Transverse colon (tissue), 4 donors: ENCODE results near the gene RHO. TPM values are rescaled to one million over a fixed set of nuclear protein-coding genes. Genes with fewer than 3 reads are reported as not detected.
A peak's percentile ranks its signal among the peaks of the same experiment; 100 is the strongest.

Experiments used
- DNase-seq: peaks from one replicate; pipeline ENCODE4 v3.0.0-alpha.2; 2019
- H3K27ac ChIP-seq, 4 donors: fragments of 200-600 bp; sonication (generic); 2 replicates each; pipeline ENCODE4 v1.5.1; 2016 to 2018; ENCODE audit warnings: inconsistent platforms in 4 of 4
- H3K27me3 ChIP-seq: fragments of 200-600 bp; sonication (generic); 2 replicates; pipeline ENCODE4 v1.5.1; 2017; ENCODE audit warnings: inconsistent platforms
- H3K36me3 ChIP-seq, 4 donors: fragments of 200-600 bp; sonication (generic); 2 replicates each; pipeline ENCODE4 v1.5.1; 2017 to 2019; ENCODE audit warnings: inconsistent platforms in 4 of 4
- H3K4me1 ChIP-seq, 4 donors: fragments of 200-600 bp; sonication (generic); 2 replicates each; pipeline ENCODE4 v1.5.1; 2017 to 2020; ENCODE audit warnings: inconsistent platforms in 4 of 4
- H3K4me3 ChIP-seq, 4 donors: fragments of 200-600 bp; sonication (generic); 1 replicate in 1 of 4; 2 replicates in 3 of 4; pipeline versions ENCODE4 v1.5.1 to v1.6.1; 2017 to 2019; ENCODE audit warnings: inconsistent platforms in 4 of 4
- H3K9me3 ChIP-seq, 2 donors: fragments of 200-600 bp; sonication (generic); 2 replicates each; pipeline ENCODE4 v1.5.1; 2017 to 2019; ENCODE audit warnings: inconsistent platforms in 2 of 2
- EP300 ChIP-seq: sonication (generic); formaldehyde crosslinking; IDR thresholded peaks from one replicate; pipeline ENCODE4 v1.6.1; 2017; ENCODE audit warnings: antibody characterized with exemption, low read depth
- POLR2A ChIP-seq: fragments of 450-650 bp; IDR thresholded peaks from one replicate; pipeline ENCODE4 v1.6.1; 2016; ENCODE audit warnings: antibody characterized with exemption, mild to moderate bottlenecking, moderate library complexity
- POLR2AphosphoS5 ChIP-seq, 3 donors: sonication (generic); formaldehyde crosslinking; IDR thresholded peaks; one replicate each; pipeline ENCODE4 v1.6.1; 2016; ENCODE audit warnings: antibody characterized with exemption in 3 of 3
- WGBS, 2 donors: methylation state at CpG; one replicate each; pipeline ENCODE4 v1.1.5; 2018; ENCODE audit warnings: low coverage in 1 of 2; 5-methylcytosine and 5-hydroxymethylcytosine counted together
- in situ Hi-C, 4 donors: fragments of 200-750 bp; cut with MboI; loops; one replicate each; pipeline versions ENCODE4 v1.15.0 to v1.15.1; 2017; ENCODE audit warnings: low sequenced_read_pairs in 3 of 4, low pct_ligation_motif_present in 1 of 4, low pct_unique_long_range_greater_than_20kb in 1 of 4
- intact Hi-C: fragments of 100-400 bp; cut with DNase I; formaldehyde crosslinking; loops from one replicate; pipeline ENCODE4 v1.15.1; 2023; ENCODE audit warnings: low total_unique reads
- total RNA-seq, 4 donors: library from RNA; depleted of rRNA; stranded (reverse); fragments of >200 nt; gene quantifications; one replicate each; pipeline ENCODE4 v1.1.0, GENCODE V29; 2016
- TF ChIP-seq, protein P1 (sequence below), 5 experiments: fragments of 200-600 bp in 3 of 5; fragments of 450-650 bp in 2 of 5; sonication (generic) in 3 of 5; IDR thresholded peaks; 1 replicate in 2 of 5; 2 replicates in 3 of 5; pipeline ENCODE4 v1.5.1; 2016 to 2017; ENCODE audit warnings: antibody characterized with exemption in 5 of 5, inconsistent platforms in 3 of 5, mild to moderate bottlenecking in 2 of 5, moderate library complexity in 1 of 5

RHO gene
- total RNA-seq, 4 donors from 2014 or later: not detected

GRCh38 chr3:129556890-129557547 lies 28.6 kb downstream of the RHO start:
- Histone ChIP-seq H3K4me3 (no peak overlapping the region), H3K9me3 (no peaks in the 10 kb centered on the region), H3K4me1 (peaks cover 10 to 53% (median 24%) of the 10 kb centered on the region in 4 donors), H3K27ac (no peak overlapping the region), H3K27me3 (no peaks in the 10 kb centered on the region), H3K36me3 (no peaks in the 10 kb centered on the region)
- in situ Hi-C loops (no loop called here), intact Hi-C loops (no loop called here)
- WGBS, 2 donors: 90% methylated on average over 31 of the region's 31 CpGs; no CpG with 5 or more reads in 1 of the 2 donors
- DNase-seq: no peak
- TF ChIP-seq, protein P1, sequence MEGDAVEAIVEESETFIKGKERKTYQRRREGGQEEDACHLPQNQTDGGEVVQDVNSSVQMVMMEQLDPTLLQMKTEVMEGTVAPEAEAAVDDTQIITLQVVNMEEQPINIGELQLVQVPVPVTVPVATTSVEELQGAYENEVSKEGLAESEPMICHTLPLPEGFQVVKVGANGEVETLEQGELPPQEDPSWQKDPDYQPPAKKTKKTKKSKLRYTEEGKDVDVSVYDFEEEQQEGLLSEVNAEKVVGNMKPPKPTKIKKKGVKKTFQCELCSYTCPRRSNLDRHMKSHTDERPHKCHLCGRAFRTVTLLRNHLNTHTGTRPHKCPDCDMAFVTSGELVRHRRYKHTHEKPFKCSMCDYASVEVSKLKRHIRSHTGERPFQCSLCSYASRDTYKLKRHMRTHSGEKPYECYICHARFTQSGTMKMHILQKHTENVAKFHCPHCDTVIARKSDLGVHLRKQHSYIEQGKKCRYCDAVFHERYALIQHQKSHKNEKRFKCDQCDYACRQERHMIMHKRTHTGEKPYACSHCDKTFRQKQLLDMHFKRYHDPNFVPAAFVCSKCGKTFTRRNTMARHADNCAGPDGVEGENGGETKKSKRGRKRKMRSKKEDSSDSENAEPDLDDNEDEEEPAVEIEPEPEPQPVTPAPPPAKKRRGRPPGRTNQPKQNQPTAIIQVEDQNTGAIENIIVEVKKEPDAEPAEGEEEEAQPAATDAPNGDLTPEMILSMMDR (IDR thresholded peaks at IDR 0.05): no peak
- TF ChIP-seq POLR2A: no peak

DNA sequence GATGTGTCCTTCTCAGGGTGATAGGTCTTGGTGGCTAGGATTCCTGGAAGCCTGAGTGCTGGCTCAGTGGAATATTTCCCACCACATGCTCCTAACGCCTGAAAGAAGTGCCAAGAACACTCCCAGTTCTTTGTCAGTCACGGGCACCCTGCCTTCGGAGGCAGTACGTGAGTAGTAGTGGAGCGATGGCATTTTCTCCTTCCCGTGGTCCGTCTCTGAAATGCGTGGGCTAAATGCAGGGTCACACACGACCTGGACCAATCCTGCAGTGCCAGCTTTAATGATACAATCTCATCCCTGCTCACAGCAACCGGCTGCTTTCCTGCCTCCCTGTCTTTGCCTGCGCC lies 29.1 kb downstream of the RHO start:
- 61% methylated on average over 11 of the region's 11 CpGs; no CpG with 5 or more reads in 1 of the 2 donors for WGBS, 2 donors
- no peak for DNase-seq

DNA sequence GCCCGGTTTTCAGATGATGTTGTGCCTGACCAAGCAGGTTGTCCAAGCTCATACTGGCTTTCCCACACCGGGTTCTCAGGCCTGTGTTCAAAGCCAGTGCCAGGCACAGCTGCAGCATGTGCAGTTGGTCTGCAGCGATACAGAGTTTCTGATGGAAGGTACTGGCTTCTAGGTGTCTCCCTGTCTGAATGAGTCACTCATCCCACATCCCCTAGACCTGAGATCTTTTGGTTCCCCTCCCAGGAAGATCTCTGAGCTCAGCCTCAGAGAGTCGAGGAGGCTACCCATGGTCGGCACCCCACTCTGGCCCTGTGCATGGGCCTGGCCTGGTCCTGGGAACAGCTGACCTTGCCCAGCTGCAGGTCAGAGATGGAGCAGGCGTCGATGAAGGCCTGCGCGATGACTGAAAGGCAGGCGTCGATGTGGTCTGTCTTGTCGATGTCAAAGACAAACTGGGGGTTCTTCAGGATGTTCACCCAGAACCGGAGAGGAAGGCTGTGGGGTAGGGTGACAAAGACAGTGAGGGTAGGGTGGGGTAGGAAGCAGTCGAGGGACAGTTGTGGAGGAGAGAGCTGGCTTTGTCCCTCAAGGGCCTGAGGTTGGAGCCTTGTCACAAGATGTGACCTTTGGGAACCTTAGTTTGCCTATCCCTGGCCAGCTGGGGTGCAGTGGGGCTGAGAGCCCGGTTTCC lies 29.8 kb downstream of the RHO start:
- H3K4me3 ChIP-seq: no peak overlapping the region
- WGBS, 2 donors: 87% methylated on average over 15 of the region's 15 CpGs; no CpG with 5 or more reads in 1 of the 2 donors
- H3K27me3 ChIP-seq: no peaks in the 10 kb centered on the region
- in situ Hi-C loops: no loop called here
- intact Hi-C loops: loop anchor here (1.0 kb wide), 1 partner anchor 35 kb away; no protein-coding TSS in a partner anchor
- no peak for TF ChIP-seq EP300
- TF ChIP-seq POLR2AphosphoS5 (IDR thresholded peaks at IDR 0.05): no peak
- TF ChIP-seq, protein P1 (IDR thresholded peaks at IDR 0.05): no peak
- TF ChIP-seq POLR2A: no peak
- no peaks in the 10 kb centered on the region for H3K9me3 ChIP-seq
- no peak for DNase-seq
- peaks cover 10 to 53% (median 24%) of the 10 kb centered on the region in 4 donors for H3K4me1 ChIP-seq
- peak overlapping the region in 3 of 4 donors; percentile 28 to 80 (median 34) for H3K27ac ChIP-seq
- H3K36me3 ChIP-seq: no peaks in the 10 kb centered on the region

More for the DNA sequence above, 29.1 kb downstream of the RHO start:
- H3K4me3 ChIP-seq: no peak overlapping the region
- H3K36me3 ChIP-seq: no peaks in the 10 kb centered on the region
- H3K27ac ChIP-seq: peak overlapping the region in 2 of 4 donors; percentile 28 to 34
- in situ Hi-C loops: no loop called here
- TF ChIP-seq EP300 (no peak), POLR2A (no peak), POLR2AphosphoS5 (IDR thresholded peaks at IDR 0.05) (no peak)
- TF ChIP-seq, protein P1 (IDR thresholded peaks at IDR 0.05): no peak
- intact Hi-C loops: no loop called here
- no peaks in the 10 kb centered on the region for H3K27me3 ChIP-seq
- H3K4me1 ChIP-seq: peaks cover 10 to 53% (median 24%) of the 10 kb centered on the region in 4 donors
- no peaks in the 10 kb centered on the region for H3K9me3 ChIP-seq

GRCh38 chr3:129558772-129559564 lies 30.5 kb downstream of the RHO start:
- no peaks in the 10 kb centered on the region for H3K27me3 ChIP-seq
- in situ Hi-C loops (no loop called here), intact Hi-C loops (loop anchor here (1.0 kb wide), 1 partner anchor 34 kb away; no protein-coding TSS in a partner anchor)
- TF ChIP-seq POLR2A (no peak), POLR2AphosphoS5 (IDR thresholded peaks at IDR 0.05) (no peak), EP300 (no peak)
- TF ChIP-seq, protein P1 (IDR thresholded peaks at IDR 0.05): no peak
- WGBS, 2 donors: 78 to 100% methylated on average over 1 to 7 of the region's 11 CpGs
- H3K9me3 ChIP-seq: no peaks in the 10 kb centered on the region
- DNase-seq: no peak
- no peaks in the 10 kb centered on the region for H3K36me3 ChIP-seq
- no peak overlapping the region for H3K4me3 ChIP-seq
- peaks cover 10 to 52% (median 25%) of the 10 kb centered on the region in 4 donors for H3K4me1 ChIP-seq
- H3K27ac ChIP-seq: peak overlapping the region in 3 of 4 donors; percentile 34 to 83 (median 80)
